OCI-LY1 (cell line): ENCODE results near the gene TLE4.

Source experiments
- H2AFZ ChIP-seq: fragments of 200-600 bp; sonication (generic), shearing (Covaris generic); 2 replicates; pipeline ENCODE4 v1.6.0; 2014; ENCODE audit warnings: antibody characterized with exemption, mild to moderate bottlenecking, low read length
- H3F3A ChIP-seq: fragments of 200-600 bp; sonication (generic), shearing (Covaris generic); 2 replicates; pipeline ENCODE4 v1.6.0; 2014; ENCODE audit warnings: mild to moderate bottlenecking, antibody characterized with exemption, low read length, moderate library complexity; ENCODE audit not compliant: insufficient read depth
- H3K27ac ChIP-seq: fragments of 200-600 bp; sonication (generic); 2 replicates; pipeline ENCODE4 v1.5.1; 2014; ENCODE audit warnings: low read length, mixed run types, mild to moderate bottlenecking, low read depth; ENCODE audit not compliant: poor library complexity, severe bottlenecking
- H3K27me3 ChIP-seq: fragments of 200-600 bp; sonication (generic); 2 replicates; pipeline ENCODE4 v1.6.0; 2014; ENCODE audit warnings: antibody characterized with exemption, mild to moderate bottlenecking, low read length, moderate library complexity; ENCODE audit not compliant: insufficient read depth
- H3K36me3 ChIP-seq: fragments of 200-600 bp; sonication (generic); 2 replicates; pipeline ENCODE4 v1.6.1; 2014; ENCODE audit warnings: mild to moderate bottlenecking, antibody characterized with exemption, low read length, moderate library complexity, mixed read lengths; ENCODE audit not compliant: insufficient read depth
- H3K4me1 ChIP-seq: fragments of 200-600 bp; sonication (generic); 2 replicates; pipeline ENCODE4 v1.5.1; 2014; ENCODE audit warnings: mild to moderate bottlenecking, low read length, moderate library complexity; ENCODE audit not compliant: insufficient read depth, severe bottlenecking
- H3K4me2 ChIP-seq: fragments of 200-600 bp; sonication (generic), shearing (Covaris generic); 2 replicates; pipeline ENCODE4 v1.6.1; 2014; ENCODE audit warnings: low read length
- H3K4me3 ChIP-seq: fragments of 200-600 bp; sonication (generic); 2 replicates; pipeline ENCODE4 v1.5.1; 2014; ENCODE audit warnings: low read length, low read depth, mild to moderate bottlenecking, mixed read lengths; ENCODE audit not compliant: poor library complexity, severe bottlenecking
- H3K79me2 ChIP-seq: fragments of 200-600 bp; shearing (Covaris generic); 2 replicates; pipeline ENCODE4 v1.6.1; 2016; ENCODE audit warnings: mixed run types, low read length, mixed read lengths; ENCODE audit not compliant: insufficient read depth
- H3K9ac ChIP-seq: fragments of 200-600 bp; sonication (generic), shearing (Covaris generic); 2 replicates; pipeline ENCODE4 v1.6.1; 2014; ENCODE audit warnings: mild to moderate bottlenecking, low read length, mixed read lengths
- H3K9me2 ChIP-seq: fragments of 200-600 bp; sonication (generic), shearing (Covaris generic); 2 replicates; pipeline ENCODE4 v1.6.1; 2014; ENCODE audit warnings: low read depth, mild to moderate bottlenecking, low read length, mixed read lengths
- H3K9me3 ChIP-seq: fragments of 200-600 bp; shearing (Covaris generic); 2 replicates; pipeline ENCODE4 v1.6.1; 2014; ENCODE audit warnings: low read length, mixed read lengths
- H4K20me1 ChIP-seq: fragments of 200-600 bp; sonication (generic), shearing (Covaris generic); 2 replicates; pipeline ENCODE4 v1.6.0; 2016; ENCODE audit warnings: mild to moderate bottlenecking, low read length; ENCODE audit not compliant: insufficient read depth
- EZH2 ChIP-seq: fragments of 200-600 bp; sonication (generic), shearing (Covaris generic); IDR thresholded peaks from 2 replicates; pipeline ENCODE4 v1.8.0; 2017; ENCODE audit warnings: borderline replicate concordance, mixed run types, mild to moderate bottlenecking, antibody characterized with exemption, low read length, moderate library complexity, mixed read lengths
- TF ChIP-seq, protein P1 (sequence below): fragments of 200-600 bp; sonication (generic), shearing (Covaris generic); IDR thresholded peaks from 2 replicates; pipeline ENCODE4 v1.5.1; 2017; ENCODE audit warnings: mild to moderate bottlenecking, antibody characterized with exemption, low read length, moderate library complexity, mixed read lengths

Gene TLE4

DNA sequence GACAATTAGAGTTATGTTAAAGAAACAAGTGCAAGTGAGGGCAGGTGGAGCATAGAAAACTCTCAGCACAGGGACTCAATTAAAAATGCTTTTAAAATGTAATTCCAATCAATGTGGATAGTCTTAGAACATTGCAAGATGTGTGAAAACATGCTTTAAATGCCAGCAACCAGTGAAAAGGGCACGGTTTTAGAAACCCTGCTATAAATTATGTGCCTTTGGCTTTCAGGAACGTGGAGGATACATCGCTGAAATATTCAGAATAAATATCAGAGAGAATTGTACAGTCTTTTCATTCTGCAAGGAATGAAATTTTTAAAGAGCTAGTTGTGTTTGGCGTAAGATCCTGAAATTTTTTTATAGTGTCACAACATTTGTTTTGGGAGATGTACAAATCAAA is 101.1 kb downstream of the TLE4 start:
- Histone ChIP-seq H3K4me3 (no peak overlapping the region), H3K27me3 (no peaks in the 10 kb centered on the region), H3K4me1 (peaks cover 26% of the 10 kb centered on the region), H3F3A (no peaks in the 10 kb centered on the region), H4K20me1 (no peaks in the 10 kb centered on the region), H3K9me2 (no peaks in the 10 kb centered on the region), H3K4me2 (no peak overlapping the region), H3K79me2 (no peaks in the 10 kb centered on the region), H3K9me3 (no peaks in the 10 kb centered on the region), H3K36me3 (no peaks in the 10 kb centered on the region), H2AFZ (no peak overlapping the region), H3K9ac (no peak overlapping the region), H3K27ac (peak overlapping the region; percentile 73)
- TF ChIP-seq EZH2: no peak
- TF ChIP-seq, protein P1, sequence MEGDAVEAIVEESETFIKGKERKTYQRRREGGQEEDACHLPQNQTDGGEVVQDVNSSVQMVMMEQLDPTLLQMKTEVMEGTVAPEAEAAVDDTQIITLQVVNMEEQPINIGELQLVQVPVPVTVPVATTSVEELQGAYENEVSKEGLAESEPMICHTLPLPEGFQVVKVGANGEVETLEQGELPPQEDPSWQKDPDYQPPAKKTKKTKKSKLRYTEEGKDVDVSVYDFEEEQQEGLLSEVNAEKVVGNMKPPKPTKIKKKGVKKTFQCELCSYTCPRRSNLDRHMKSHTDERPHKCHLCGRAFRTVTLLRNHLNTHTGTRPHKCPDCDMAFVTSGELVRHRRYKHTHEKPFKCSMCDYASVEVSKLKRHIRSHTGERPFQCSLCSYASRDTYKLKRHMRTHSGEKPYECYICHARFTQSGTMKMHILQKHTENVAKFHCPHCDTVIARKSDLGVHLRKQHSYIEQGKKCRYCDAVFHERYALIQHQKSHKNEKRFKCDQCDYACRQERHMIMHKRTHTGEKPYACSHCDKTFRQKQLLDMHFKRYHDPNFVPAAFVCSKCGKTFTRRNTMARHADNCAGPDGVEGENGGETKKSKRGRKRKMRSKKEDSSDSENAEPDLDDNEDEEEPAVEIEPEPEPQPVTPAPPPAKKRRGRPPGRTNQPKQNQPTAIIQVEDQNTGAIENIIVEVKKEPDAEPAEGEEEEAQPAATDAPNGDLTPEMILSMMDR: no peak

DNA sequence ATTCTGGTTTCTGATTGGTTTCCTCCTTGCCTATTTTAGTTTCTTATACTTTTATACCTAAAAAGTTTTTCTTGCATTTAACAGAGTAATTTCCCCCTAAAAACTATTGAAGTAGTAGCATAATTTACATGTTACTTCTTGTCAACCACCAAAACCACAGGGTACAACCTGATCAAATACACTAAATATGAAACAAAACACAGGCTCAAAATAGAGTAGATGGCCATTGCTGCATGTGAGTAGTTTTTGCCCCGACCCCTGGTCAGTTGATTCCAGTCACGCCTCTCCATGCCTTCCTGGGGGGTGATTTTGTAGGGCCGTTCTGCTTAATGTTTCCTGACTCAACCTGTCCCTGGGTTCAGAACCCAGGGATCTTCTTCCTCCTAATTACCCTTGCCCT is 101.8 kb downstream of the TLE4 start:
- H4K20me1 ChIP-seq: no peaks in the 10 kb centered on the region
- H3K9me3 ChIP-seq: no peaks in the 10 kb centered on the region
- no peak overlapping the region for H2AFZ ChIP-seq
- H3K4me2 ChIP-seq: no peak overlapping the region
- H3K4me1 ChIP-seq: peaks cover 26% of the 10 kb centered on the region
- no peaks in the 10 kb centered on the region for H3F3A ChIP-seq
- H3K27ac ChIP-seq: peak overlapping the region; percentile 73
- H3K4me3 ChIP-seq: no peak overlapping the region
- H3K79me2 ChIP-seq: no peaks in the 10 kb centered on the region
- H3K9me2 ChIP-seq: no peaks in the 10 kb centered on the region
- no peaks in the 10 kb centered on the region for H3K36me3 ChIP-seq
- H3K9ac ChIP-seq: no peak overlapping the region
- no peak for TF ChIP-seq EZH2
- TF ChIP-seq, protein P1: no peak
- H3K27me3 ChIP-seq: no peaks in the 10 kb centered on the region

DNA sequence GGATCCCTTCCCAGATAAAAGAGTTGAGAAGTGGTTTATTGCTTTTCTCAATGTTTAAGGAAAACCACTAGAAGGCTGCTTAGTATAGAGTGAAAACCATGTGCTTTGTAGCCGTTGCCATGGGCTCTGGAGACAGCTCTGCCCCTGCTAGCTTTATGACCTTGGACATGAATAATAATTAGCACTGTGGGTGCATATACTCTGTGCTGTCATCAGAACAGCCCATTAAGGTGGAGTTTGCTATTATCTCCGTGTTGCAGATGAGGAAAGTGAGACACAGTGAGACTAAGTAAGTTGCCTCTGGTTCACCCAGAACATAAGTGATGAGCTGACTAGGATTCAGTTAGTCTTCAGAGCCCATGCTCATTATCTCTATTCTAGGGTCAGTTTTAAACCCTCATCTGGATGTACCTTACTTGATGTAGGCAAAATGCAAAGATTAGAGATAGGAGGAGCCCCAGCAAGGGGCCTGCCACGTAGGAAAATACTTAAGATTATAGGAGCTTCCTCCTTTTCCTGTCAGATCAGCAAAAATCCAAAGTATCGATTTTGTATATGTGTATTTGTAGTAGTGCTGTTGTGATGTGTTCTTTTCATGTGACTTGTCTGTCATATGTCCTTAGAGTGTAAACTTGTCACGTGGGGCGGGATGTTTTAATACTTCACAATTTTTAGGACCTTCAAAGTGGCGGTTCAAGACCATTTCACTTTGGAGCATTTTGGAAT is 102.5 kb downstream of the TLE4 start:
- Histone ChIP-seq H4K20me1 (no peaks in the 10 kb centered on the region), H3K4me1 (peaks cover 26% of the 10 kb centered on the region), H3K9ac (no peak overlapping the region), H3F3A (no peaks in the 10 kb centered on the region), H3K9me2 (no peaks in the 10 kb centered on the region), H3K79me2 (no peaks in the 10 kb centered on the region), H3K4me3 (no peak overlapping the region), H2AFZ (no peak overlapping the region), H3K27ac (no peak overlapping the region), H3K36me3 (no peaks in the 10 kb centered on the region), H3K9me3 (no peaks in the 10 kb centered on the region), H3K4me2 (no peak overlapping the region), H3K27me3 (no peaks in the 10 kb centered on the region)
- no peak for TF ChIP-seq EZH2
- TF ChIP-seq, protein P1: no peak
